SH-SY5Y (cell line): ENCODE data around the gene RAPGEFL1.

ENCODE experiments used
- GATA2 ChIP-seq: IDR thresholded peaks from 2 replicates; pipeline ENCODE4 v1.6.1; 2011; ENCODE audit warnings: mild to moderate bottlenecking, low read depth, low read length
- GATA3 ChIP-seq: IDR thresholded peaks from 2 replicates; pipeline ENCODE4 v1.6.1; 2011; ENCODE audit warnings: low read depth, mild to moderate bottlenecking, low read length, moderate library complexity

RAPGEFL1 gene

GRCh38 chr17:40182606-40183005 is 5.3 kb downstream of the RAPGEFL1 start:
- TF ChIP-seq GATA2, result no peak
- TF ChIP-seq GATA3, result no peak

DNA sequence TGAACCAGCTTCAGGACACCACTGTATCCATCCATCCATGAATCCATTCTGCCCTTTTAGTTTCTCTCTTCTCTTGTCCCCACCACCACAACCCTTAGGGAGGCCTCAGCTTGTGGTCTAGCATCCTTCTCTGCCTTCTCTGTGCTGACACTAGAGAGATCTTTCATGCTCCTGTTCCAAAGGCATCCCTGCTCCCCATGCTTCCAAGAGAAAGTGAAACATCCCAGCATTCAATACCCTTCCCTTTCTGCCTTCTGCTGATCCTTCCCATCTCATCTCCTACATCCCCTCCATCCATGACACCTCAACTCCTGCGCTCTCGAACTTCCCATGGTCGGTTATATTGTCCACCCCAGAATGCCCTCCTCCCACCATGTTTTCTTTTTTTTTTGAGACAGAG is 10.0 kb downstream of the RAPGEFL1 start:
- TF ChIP-seq GATA2 (no peak), GATA3 (no peak)

DNA sequence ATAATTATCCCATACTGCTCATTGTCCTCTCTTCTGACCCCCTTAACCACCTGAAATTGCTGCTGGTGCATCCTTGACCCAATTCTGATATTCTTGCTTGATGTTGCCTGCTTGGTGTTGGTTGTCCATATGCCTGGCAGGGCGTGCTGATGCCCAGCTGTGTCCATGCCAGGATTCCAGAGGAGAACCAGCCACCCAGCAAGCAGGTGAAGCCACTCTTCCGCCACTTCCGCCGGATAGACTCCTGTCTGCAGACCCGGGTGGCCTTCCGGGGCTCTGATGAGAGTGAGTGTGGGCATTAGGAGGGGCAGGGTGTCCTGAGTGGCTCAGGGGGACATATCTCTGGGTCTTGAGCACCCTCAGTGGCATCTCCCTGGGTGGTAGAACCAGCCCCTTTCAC is 11.4 kb downstream of the RAPGEFL1 start:
- no peak for TF ChIP-seq GATA2
- no peak for TF ChIP-seq GATA3

- TF ChIP-seq GATA2 (no peak), GATA3 (no peak)
Observed at GRCh38 chr17:40190197-40191021, 13.1 kb downstream of the RAPGEFL1 start.

DNA sequence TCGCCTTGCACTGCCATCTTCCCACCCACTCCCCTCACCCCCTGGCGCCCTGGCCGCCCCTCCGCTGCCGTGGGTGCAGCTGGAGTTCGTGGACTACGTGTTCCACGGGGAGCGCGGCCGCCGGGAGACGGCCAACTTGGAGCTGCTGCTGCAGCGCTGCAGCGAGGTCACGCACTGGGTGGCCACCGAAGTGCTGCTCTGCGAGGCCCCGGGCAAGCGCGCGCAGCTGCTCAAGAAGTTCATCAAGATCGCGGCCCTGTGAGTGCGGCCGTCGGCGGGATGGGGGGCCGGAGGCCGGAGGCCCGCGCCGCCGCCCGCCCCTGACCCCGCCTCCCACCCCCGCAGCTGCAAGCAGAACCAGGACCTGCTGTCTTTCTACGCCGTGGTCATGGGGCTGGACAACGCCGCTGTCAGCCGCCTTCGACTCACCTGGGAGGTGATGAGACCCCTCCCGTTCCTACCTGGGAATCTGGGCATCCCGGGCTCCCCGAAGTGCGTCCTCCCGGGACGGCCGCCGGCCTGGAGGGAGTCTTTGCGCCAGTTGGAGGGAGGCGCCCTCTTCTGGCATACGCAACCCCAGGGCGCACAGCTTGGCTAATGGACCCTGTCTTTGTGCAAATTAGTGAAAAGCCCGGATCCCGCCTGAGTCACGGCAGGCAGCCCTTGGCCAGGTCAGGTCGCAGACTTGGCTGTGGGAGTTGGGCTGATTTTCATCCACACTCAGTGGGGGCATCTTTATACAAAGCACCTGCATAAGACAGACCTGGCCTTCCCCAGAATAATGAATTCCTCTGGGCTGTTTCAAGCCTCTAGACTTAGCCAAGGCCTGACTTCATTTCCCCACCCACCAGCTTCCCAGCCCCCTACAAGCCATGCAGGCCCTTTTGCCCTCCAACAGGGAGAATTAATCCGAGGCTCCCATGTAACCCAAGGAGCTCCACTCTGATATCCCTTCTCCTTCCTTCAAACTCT is 14.3 kb downstream of the RAPGEFL1 start:
- no peak for TF ChIP-seq GATA2
- TF ChIP-seq GATA3, result no peak

DNA sequence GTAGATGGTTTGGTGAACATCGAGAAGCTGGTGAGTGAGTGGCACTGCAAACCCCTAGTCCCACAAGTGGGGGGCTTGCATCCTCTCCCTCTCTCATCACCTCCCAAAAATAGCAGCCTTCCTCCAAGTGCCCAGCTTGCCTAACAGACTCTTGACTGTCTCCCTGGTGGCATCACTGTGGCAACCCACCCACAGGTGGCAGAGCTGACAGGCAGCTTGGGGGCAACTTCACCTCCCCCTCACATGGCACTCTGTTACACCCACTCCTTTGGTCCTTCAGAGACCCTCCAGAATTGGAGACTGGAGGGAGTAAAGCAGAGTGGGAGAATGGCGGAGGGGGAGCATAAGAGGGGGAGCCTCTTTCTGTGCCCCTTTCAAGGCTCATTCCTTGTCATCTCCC is 15.7 kb downstream of the RAPGEFL1 start:
- no peak for TF ChIP-seq GATA3
- no peak for TF ChIP-seq GATA2

- TF ChIP-seq GATA3 (no peak), GATA2 (no peak)
Observed at GRCh38 chr17:40194821-40195220, 17.6 kb downstream of the RAPGEFL1 start.

- TF ChIP-seq GATA3 (no peak), GATA2 (no peak)
Observed at GRCh38 chr17:40197550-40197949, 20.3 kb downstream of the RAPGEFL1 start.

GRCh38 chr17:40198576-40198975 is 21.3 kb downstream of the RAPGEFL1 start:
- no peak for TF ChIP-seq GATA3
- no peak for TF ChIP-seq GATA2

GRCh38 chr17:40203131-40203530 is 25.9 kb downstream of the RAPGEFL1 start:
- TF ChIP-seq GATA3 (no peak), GATA2 (no peak)

DNA sequence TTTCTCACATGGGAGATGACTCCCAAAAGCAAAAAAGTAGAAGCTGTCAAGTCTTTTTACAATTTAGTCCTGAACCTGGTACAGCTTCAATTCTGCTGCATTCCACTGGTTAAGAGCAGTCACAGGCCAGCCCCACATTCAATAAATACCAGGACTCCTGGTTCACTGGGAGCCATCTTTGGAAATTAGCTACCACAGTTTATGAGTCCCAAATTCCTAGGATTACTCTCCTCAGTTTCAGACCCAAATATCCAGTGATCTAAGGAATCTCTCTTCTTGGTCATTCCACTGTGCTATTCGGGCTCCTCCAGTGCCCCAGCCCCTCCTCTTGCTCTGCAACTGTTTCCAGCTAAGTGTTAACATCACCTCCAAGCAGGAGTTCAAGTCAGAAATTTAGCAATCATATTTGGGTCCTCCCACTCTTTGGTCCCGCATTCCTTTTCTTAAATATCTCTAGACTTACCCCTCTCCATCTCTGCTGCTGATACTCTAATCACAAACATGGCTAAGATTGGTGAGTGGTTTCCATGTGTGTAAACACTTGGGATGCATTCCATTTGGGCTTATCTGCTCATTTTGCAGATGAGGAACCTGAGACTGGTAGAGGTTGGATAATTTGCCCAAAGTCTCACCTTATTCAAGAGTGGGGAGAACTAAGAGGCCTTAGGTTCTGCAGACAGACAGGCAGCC is 32.3 kb downstream of the RAPGEFL1 start:
- no peak for TF ChIP-seq GATA2
- no peak for TF ChIP-seq GATA3

GRCh38 chr17:40218006-40218739 is 40.9 kb downstream of the RAPGEFL1 start:
- TF ChIP-seq GATA3 (no peak), GATA2 (no peak)
